HG03175 (cell line): ENCODE data around the gene ZNF232.
"Not testable (repeated sequence)": the region's sequence is repeated elsewhere in the genome, so short reads cannot be mapped to it uniquely, and the experiment has no call there.

Experiments used
- ATAC-seq: cut with Tn5 transposase; IDR thresholded peaks from one replicate; pipeline ENCODE4 v1.9.1; 2021; ENCODE audit warnings: mild to moderate bottlenecking, moderate library complexity; ENCODE audit not compliant: unreplicated experiment

Gene ZNF232

DNA sequence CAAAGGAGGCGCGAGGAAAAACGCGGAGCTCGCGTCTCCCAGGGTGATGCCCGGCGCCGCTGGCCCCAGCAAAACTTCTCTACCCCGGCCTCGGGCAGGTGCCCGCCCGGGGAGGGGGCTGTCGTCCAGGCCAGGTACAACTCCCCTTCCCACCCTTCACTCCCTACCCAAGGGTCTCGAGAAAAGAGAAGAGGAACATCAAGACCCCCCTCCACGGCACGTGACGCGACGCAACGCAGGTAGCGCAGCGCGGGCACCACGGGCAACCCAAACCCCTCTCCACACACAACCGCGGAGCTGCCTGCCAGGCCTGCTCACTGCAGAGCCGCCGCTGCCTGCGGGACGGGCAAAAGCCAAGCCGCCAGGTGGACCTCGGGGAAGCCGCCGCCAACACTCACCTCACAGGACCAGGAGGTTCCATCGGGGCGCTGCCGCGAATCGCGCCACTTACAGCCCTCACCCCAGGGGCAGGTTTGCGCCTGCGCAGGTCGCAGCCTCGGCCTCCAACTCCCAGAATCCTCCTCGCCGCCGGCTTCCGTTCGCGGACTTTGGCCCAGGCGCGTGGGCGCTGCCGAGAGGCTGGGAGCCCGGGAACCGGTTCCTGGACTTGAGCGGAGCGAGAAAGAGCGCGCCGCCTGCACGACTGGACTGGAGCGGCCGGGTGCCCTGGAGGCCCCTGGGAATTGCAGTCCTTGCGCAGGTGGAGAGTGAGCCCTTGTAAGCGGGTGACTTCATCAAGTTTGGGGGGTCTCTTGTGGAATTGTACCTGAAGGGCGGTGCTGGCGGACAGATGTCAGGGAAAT, at the start of gene ZNF232:
ZNF232 (minus strand) TSS at position 477 of the 803 bp plus-strand sequence; CDS start at position 421, 56 bp downstream.
- ATAC-seq: peak; percentile 87

DNA sequence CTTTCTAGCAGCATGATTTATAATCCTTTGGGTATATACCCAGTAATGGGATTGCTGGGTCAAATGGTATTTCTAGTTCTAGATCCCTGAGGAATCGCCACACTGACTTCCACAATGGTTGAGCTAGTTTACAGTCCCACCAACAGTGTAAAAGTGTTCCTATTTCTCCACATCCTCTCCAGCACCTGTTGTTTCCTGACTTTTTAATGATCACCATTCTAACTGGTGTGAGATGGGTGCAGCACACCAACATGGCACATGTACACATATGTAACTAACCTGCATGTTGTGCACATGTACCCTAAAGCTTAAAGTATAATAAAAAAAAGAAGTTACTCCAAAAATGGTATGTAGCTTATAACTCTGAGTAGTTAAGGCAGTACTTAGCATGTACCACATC, 49.0 kb upstream of the ZNF232 start:
- ATAC-seq: not testable (repeated sequence)

- not testable (repeated sequence) for ATAC-seq
These were observed 34.4 kb upstream of the ZNF232 start for GRCh38 chr17:5146122-5146521.

GRCh38 chr17:5142877-5143276, 31.2 kb upstream of the ZNF232 start:
- not testable (repeated sequence) for ATAC-seq

DNA sequence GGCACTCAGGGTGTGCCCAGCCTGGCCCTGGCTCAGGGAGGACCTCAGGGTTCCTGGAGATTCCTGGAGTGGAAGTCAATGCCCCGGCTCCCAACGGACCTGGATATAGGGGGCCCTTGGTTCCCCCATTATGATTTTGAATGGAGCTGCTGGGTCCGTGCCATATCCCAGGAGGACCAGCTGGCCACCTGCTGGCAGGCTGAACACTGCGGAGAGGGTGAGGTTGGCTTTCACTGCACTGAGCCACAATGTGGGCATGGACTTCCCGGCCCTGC, 27.7 kb upstream of the ZNF232 start:
- no peak for ATAC-seq

GRCh38 chr17:5138616-5139457, 27.2 kb upstream of the ZNF232 start:
- no peak for ATAC-seq

- not testable (repeated sequence) for ATAC-seq
These were observed 26.5 kb upstream of the ZNF232 start for GRCh38 chr17:5138198-5138544.

GRCh38 chr17:5137511-5138197, 26.0 kb upstream of the ZNF232 start:
- not testable (repeated sequence) for ATAC-seq

- not testable (repeated sequence) for ATAC-seq
These were observed 25.1 kb upstream of the ZNF232 start for GRCh38 chr17:5136580-5137412.

- no peak for ATAC-seq
These were observed 24.3 kb upstream of the ZNF232 start for GRCh38 chr17:5135726-5136579.

DNA sequence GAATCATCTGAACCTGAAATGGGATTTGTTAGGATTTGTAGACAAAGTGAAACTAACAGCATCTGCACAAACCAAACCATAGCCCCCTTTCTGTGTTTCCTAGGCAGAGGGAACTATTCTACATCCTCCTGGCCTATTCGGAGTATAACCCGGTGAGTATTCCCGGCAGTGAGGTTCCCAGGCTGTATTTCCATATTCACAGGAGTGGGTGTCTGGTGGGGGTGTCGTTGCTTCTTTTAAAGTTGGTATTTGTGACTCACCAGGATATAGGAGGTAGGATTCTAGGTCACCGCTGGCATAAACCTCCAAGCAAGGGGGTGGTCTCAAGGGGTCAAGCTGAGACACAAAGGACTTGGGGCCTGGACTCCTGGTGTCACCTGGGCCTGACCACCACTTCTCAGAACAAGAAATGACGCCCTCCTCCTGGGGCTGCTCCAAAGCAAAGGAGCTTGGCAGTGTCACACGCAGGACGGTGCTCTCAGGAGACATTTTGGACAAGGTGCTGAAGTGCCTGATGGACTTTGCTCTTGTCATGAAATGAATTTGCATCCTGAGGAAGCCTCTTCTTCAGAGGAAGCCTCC, 23.5 kb upstream of the ZNF232 start:
- not testable (repeated sequence) for ATAC-seq

DNA sequence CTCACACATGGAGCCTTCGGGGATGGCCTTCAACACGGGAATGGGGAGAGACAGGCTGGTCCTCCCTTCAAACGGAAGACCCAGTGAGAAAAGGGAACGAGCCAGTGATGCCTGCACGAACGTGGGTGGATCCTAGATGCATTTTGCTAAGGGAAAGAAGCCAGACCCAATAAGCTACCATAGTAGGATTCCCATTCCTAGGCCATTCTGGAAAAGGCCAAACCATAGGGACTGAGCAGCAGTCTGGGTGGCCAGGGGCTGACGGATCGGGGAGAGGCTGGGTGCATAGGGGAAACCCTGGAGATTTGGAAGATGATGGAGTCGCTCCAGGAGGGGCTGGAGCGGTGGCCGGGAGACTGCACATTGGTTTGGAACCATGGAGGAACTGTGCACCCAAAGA, 22.9 kb upstream of the ZNF232 start:
- not testable (repeated sequence) for ATAC-seq

DNA sequence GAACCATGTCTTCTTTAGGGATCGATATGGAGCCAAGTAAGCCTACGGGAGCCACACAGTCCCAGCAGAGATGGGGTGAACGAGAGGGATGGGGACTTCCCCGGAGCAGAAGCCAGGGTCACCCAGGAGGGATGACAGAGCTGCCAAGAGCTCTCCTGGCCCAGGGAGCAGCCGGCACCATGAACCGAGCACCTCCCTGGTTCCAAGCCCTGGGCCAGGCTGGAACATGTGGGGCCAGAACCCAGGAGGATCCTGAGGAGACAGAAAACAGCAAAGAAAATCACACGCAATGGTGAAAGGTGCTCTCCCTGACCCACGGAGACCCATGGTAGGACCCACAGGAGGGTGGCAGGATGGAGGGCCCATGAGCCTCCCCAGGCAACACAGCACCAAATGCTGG, 22.3 kb upstream of the ZNF232 start:
- ATAC-seq: not testable (repeated sequence)

- ATAC-seq: no peak
These were observed 21.6 kb upstream of the ZNF232 start for GRCh38 chr17:5133311-5133710.

DNA sequence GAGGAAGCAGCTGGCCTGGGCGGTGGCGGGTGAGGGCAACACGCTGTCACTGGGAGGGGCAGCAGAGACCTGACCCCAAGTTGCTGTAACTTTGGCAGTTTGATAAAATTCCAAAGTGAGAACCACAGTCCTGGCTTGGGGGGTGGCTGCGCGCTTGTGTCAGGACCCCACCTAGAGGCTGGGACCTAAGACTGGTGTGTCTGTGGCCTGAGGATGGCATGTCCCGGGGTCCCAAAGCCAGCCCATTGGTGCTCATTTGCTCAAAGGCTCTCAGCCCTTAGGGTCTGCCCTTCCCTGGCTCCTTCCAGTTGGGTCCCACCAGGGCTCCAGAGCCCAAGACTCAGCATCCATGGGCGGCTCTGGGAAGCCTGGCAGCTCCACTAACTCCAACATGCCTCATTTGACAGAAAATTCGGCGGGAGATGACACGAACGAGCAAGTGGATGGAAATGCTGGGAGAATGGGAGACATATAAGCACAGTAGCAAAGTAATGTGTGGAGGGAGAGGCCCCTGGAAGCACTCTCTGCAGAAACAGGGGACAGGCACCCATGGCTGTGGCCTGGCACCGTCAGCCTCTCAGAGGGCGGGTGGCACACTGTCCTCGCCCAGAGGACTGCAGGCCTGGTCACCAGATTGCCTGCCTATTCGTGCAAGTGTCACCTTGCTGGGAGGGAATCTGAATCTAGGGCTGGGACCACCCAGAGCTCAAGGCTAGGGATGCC, 21.0 kb upstream of the ZNF232 start:
- not testable (repeated sequence) for ATAC-seq

DNA sequence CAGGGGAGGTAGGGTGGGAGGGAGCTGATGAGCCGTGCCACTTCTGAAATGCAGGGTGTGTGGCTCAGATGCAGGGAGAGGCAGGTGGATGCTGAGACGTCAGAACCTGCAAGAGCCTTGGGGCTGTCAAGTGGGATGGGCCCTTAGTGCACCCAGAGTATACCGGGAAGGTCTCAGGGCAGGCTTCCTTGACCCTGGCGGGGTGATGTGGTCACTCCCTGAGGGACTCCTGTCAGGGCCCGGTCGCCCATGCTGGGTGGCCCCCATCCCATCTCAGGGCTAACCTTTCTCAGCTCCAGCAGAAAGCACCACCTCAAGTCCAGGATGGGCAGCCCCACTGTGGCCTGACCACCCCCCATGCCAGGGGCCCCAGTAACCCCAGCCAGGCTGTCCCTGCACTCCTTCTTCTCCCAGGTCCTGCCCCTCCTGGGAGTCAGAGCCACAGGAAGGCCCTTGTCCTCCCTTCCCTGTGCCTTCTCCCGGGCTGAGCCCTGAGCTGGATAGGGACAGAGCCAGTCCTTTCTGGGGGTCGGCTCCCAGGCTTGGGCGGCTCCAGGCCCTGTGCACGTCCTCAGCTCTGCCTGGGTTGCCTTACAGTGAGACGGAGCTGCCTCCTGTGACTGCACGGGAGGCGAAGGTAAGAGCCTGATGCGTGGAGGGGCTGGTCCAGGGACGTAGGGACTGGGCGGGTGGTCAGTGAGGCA, 20.3 kb upstream of the ZNF232 start:
- ATAC-seq: not testable (repeated sequence)

- no peak for ATAC-seq
These were observed 19.6 kb upstream of the ZNF232 start for GRCh38 chr17:5131146-5131715.

DNA sequence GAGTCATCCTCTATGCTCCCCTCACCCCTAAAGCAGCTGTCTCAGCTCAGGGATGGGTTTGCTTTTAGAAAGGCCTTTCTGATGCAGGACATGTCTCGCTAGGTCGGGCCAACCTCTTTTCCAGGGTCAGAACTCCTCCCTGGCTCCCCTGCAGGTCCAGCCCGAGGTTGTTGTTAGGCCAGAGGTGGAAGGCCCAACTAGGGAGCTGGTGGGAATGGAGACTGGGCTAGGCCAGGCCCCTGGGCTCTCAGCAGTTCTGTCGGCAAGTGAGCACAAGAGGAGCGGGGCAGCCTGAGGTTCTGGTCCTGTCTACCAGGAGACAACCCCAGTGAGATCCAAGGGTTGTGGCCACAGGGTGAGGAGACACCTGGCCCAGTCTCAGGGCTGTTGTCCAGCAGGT, 19.0 kb upstream of the ZNF232 start:
- ATAC-seq: not testable (repeated sequence)
